HL-60 (cell line): ENCODE measurements around the gene MESD.

Source experiments
- DNase-seq, 2 experiments: peaks; one replicate each; pipeline ENCODE4 v3.0.0-alpha.2; 2010 to 2020; ENCODE audit warnings: low read depth in 1 of 2, low spot score in 1 of 2
- H3K27ac ChIP-seq: fragments of 250-450 bp; sonication (Bioruptor Pico); replicated peaks from 2 replicates; pipeline ENCODE4 v1.5.1; 2020; ENCODE audit warnings: mild to moderate bottlenecking, moderate library complexity
- H3K27me3 ChIP-seq: fragments of 250-450 bp; sonication (Bioruptor Pico); 2 replicates; pipeline ENCODE4 v1.5.1; 2021; ENCODE audit warnings: mild to moderate bottlenecking, moderate library complexity; ENCODE audit not compliant: insufficient read depth, poor library complexity, severe bottlenecking
- H3K4me3 ChIP-seq: replicated peaks from 2 replicates; pipeline ENCODE4 v1.5.1; 2011; ENCODE audit warnings: mild to moderate bottlenecking, control low read depth, low read length; ENCODE audit not compliant: insufficient read depth
- GABPA ChIP-seq: IDR thresholded peaks from 2 replicates; pipeline ENCODE4 v1.6.1; 2012; ENCODE audit warnings: low read depth
- POLR2AphosphoS5 ChIP-seq: IDR thresholded peaks from 2 replicates; pipeline ENCODE4 v1.6.1; 2012; ENCODE audit warnings: low read depth
- REST ChIP-seq: IDR thresholded peaks from 2 replicates; pipeline ENCODE4 v1.6.1; 2012; ENCODE audit warnings: low read depth; ENCODE audit not compliant: insufficient replicate concordance
- SPI1 ChIP-seq: IDR thresholded peaks from 2 replicates; pipeline ENCODE4 v1.6.1; 2012; ENCODE audit warnings: low read depth, mild to moderate bottlenecking, borderline replicate concordance
- TF ChIP-seq, protein P1 (sequence below): IDR thresholded peaks from one replicate; pipeline ENCODE4 v1.5.1; 2011; ENCODE audit warnings: low read length, control low read depth, inconsistent platforms; ENCODE audit not compliant: insufficient read depth

The MESD gene

DNA sequence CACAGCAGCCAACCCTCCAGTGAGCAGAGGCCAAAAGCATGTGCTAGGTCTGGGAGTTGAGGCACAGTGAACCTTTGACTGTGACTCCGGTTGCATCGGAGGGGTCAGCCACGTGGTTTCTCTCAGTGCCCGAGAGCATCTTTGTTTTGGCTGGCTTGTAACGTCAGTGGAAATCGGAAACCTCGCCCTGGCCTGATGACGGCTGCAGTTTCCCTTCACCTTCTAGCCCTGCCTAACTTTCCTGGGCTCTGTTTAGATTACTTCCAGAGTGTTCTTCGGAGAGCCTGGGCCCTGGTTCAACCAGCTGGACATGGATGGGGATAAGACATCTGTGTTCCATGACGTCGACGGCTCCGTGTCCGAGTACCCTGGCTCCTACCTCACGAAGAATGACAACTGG lies 56.6 kb downstream of the MESD start:
- no peaks in the 10 kb centered on the region for H3K27me3 ChIP-seq
- no peak for DNase-seq
- TF ChIP-seq GABPA (no peak), POLR2AphosphoS5 (no peak), SPI1 (no peak), REST (no peak)
- TF ChIP-seq, protein P1, sequence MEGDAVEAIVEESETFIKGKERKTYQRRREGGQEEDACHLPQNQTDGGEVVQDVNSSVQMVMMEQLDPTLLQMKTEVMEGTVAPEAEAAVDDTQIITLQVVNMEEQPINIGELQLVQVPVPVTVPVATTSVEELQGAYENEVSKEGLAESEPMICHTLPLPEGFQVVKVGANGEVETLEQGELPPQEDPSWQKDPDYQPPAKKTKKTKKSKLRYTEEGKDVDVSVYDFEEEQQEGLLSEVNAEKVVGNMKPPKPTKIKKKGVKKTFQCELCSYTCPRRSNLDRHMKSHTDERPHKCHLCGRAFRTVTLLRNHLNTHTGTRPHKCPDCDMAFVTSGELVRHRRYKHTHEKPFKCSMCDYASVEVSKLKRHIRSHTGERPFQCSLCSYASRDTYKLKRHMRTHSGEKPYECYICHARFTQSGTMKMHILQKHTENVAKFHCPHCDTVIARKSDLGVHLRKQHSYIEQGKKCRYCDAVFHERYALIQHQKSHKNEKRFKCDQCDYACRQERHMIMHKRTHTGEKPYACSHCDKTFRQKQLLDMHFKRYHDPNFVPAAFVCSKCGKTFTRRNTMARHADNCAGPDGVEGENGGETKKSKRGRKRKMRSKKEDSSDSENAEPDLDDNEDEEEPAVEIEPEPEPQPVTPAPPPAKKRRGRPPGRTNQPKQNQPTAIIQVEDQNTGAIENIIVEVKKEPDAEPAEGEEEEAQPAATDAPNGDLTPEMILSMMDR = no peak
- H3K27ac ChIP-seq = no peak overlapping the region
- no peak overlapping the region for H3K4me3 ChIP-seq

GRCh38 chr15:80932513-80932815 lies 57.2 kb downstream of the MESD start:
- Histone ChIP-seq H3K4me3 (no peak overlapping the region), H3K27me3 (no peaks in the 10 kb centered on the region), H3K27ac (no peak overlapping the region)
- TF ChIP-seq REST (no peak), POLR2AphosphoS5 (no peak), SPI1 (no peak), GABPA (no peak)
- TF ChIP-seq, protein P1 = no peak
- DNase-seq = no peak

DNA sequence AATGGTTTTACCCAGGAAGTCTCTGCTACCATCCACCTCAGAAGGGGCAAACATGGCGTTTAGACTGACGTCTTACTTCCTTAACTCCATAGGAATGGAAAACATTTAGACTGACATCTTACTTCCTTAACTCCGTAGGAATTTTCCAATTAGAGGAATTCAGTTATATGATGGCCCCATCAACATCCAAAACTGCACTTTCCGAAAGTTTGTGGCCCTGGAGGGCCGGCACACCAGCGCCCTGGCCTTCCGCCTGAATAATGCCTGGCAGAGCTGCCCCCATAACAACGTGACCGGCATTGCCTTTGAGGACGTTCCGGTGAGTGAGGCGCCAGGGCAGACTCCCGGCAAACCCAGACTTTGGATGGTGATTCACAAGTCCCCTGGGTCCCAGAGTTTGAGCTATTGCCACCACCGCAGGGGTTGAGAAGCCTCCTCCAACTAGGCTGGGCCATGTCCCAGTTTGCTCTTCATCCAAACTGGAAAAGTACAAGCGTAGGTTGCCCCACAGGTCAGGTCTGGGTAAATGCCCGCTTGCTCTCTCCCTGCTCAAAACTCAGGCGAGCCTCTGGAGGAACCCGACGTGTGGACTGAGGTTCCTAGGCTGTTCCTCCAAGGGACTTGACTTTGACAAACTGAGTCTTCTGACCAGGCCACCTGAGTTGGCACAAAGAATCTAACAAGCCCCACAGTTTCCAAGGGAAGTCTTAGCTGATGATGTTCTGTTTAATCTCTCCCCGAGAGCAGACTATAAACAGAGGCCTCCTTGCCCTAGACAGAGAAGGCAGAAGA lies 57.7 kb downstream of the MESD start:
- Histone ChIP-seq H3K27ac (no peak overlapping the region), H3K4me3 (no peak overlapping the region), H3K27me3 (no peaks in the 10 kb centered on the region)
- TF ChIP-seq POLR2AphosphoS5 = no peak
- TF ChIP-seq GABPA = no peak
- no peak for TF ChIP-seq SPI1
- no peak for TF ChIP-seq REST
- TF ChIP-seq, protein P1 = no peak
- no peak for DNase-seq
